T-helper 17 cell (primary cell): ENCODE data around the gene SOX6. TPM values are rescaled to one million over a fixed set of nuclear protein-coding genes. Genes with fewer than 3 reads are reported as not detected.

Experiments
- ATAC-seq: fragments of 150-1000 bp; cut with Tn5 transposase; 2 replicates; pipeline ENCODE4 v1.10.0; 2021; ENCODE audit warnings: mild to moderate bottlenecking, moderate library complexity
- DNase-seq, 3 donors: peaks; one replicate each; pipeline versions ENCODE4 v3.0.0 to v3.0.0-alpha.2; 2020 to 2021
- H3K9me3 ChIP-seq: one replicate; pipeline ENCODE4 v1.7.0; 2013; ENCODE audit warnings: low read length, mild to moderate bottlenecking; ENCODE audit not compliant: control insufficient read depth, poor library complexity, severe bottlenecking
- H3K27ac Mint-ChIP-seq: one replicate; pipeline ENCODE4 v1.8.0; 2022; ENCODE audit warnings: mild to moderate bottlenecking, moderate library complexity, mixed read lengths
- H3K27me3 Mint-ChIP-seq: one replicate; pipeline ENCODE4 v1.8.0; 2022; ENCODE audit warnings: mixed read lengths
- H3K36me3 Mint-ChIP-seq: one replicate; pipeline ENCODE4 v1.8.0; 2022; ENCODE audit warnings: low read depth, mixed read lengths
- H3K4me1 Mint-ChIP-seq: one replicate; pipeline ENCODE4 v1.8.0; 2022; ENCODE audit warnings: mild to moderate bottlenecking, mixed read lengths
- H3K4me3 Mint-ChIP-seq: one replicate; pipeline ENCODE4 v1.8.0; 2022; ENCODE audit warnings: mild to moderate bottlenecking, moderate library complexity, mixed read lengths
- total RNA-seq, 4 donors: library from RNA in 2 of 4; stranded (reverse) in 2 of 4; gene quantifications; one replicate each; pipeline ENCODE4 v1.2.3 and lab custom pipeline; 2022 to 2026

Gene SOX6
- total RNA-seq, 2 donors from 2014 or later: 0.10 TPM; not detected in 1

- no peak for ATAC-seq
- Mint-ChIP-seq H3K4me3 (no peak overlapping the region), H3K27me3 (no peaks in the 10 kb centered on the region), H3K27ac (no peak overlapping the region), H3K4me1 (no peaks in the 10 kb centered on the region), H3K36me3 (no peaks in the 10 kb centered on the region)
- no peak for DNase-seq
- H3K9me3 ChIP-seq: no peaks in the 10 kb centered on the region
Observed at GRCh38 chr11:16326679-16327297, 29.6 kb downstream of the SOX6 start.

DNA sequence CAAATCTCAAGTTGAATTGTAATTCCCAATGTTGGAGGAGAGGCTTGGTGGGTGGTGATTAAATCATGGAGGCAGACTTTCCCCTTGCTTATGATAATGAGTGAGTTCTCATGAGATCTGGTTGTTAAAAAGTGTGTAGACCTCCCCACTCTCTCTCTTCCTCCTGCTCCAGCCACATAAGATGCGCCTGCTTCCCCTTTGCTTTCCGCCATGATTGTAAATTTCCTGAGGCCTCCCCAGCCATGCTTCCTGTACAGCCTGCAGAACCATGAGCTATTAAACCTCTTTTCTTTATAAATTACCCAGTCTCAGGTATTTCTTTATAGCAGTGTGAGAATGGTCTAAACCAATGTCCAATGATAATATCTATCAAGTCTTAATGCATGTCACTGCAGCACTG, 34.2 kb downstream of the SOX6 start:
- no peak for ATAC-seq
- Mint-ChIP-seq H3K27me3 (no peaks in the 10 kb centered on the region), H3K4me1 (no peaks in the 10 kb centered on the region), H3K27ac (no peak overlapping the region), H3K4me3 (no peak overlapping the region), H3K36me3 (no peaks in the 10 kb centered on the region)
- no peak for DNase-seq
- H3K9me3 ChIP-seq: no peaks in the 10 kb centered on the region

GRCh38 chr11:16321148-16321547, 35.2 kb downstream of the SOX6 start:
- no peak overlapping the region for H3K4me3 Mint-ChIP-seq
- no peak overlapping the region for H3K27ac Mint-ChIP-seq
- no peaks in the 10 kb centered on the region for H3K27me3 Mint-ChIP-seq
- no peaks in the 10 kb centered on the region for H3K36me3 Mint-ChIP-seq
- H3K9me3 ChIP-seq: no peaks in the 10 kb centered on the region
- no peak for DNase-seq
- H3K4me1 Mint-ChIP-seq: no peaks in the 10 kb centered on the region
- ATAC-seq: no peak

DNA sequence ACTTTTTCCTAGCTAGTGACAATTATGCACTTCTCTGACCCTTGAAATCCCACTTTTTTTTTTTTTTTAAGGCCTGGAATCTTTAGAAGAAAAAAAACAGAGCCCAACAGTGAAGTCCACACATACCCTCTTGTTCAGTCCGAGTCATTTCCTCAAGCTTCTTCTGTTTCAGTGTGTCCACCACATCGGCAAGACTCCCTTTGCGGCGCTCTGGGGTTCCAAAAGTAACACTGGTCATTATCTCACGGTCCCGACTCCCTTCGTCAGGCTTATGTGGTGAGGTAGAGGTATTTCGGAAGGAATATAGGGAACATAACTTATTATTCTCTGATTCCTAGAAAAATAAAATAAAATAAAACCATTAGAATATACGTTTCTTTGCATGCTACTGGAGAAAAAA, 38.0 kb downstream of the SOX6 start:
- Mint-ChIP-seq H3K27ac (no peak overlapping the region), H3K27me3 (no peaks in the 10 kb centered on the region), H3K4me3 (no peak overlapping the region), H3K36me3 (no peaks in the 10 kb centered on the region), H3K4me1 (no peaks in the 10 kb centered on the region)
- H3K9me3 ChIP-seq: no peaks in the 10 kb centered on the region
- ATAC-seq (no peak), DNase-seq (no peak)

GRCh38 chr11:16317712-16318111, 38.6 kb downstream of the SOX6 start:
- Mint-ChIP-seq H3K4me3 (no peak overlapping the region), H3K36me3 (no peaks in the 10 kb centered on the region), H3K27ac (no peak overlapping the region), H3K27me3 (no peaks in the 10 kb centered on the region), H3K4me1 (no peaks in the 10 kb centered on the region)
- H3K9me3 ChIP-seq: no peaks in the 10 kb centered on the region
- ATAC-seq (no peak), DNase-seq (no peak)

- no peak overlapping the region for H3K4me3 Mint-ChIP-seq
Observed at GRCh38 chr11:16313846-16314245, 42.5 kb downstream of the SOX6 start.

GRCh38 chr11:16312233-16312765, 44.0 kb downstream of the SOX6 start:
- ATAC-seq (no peak), DNase-seq (no peak)
- Mint-ChIP-seq H3K27me3 (no peaks in the 10 kb centered on the region), H3K4me1 (no peaks in the 10 kb centered on the region), H3K4me3 (no peak overlapping the region), H3K27ac (no peak overlapping the region), H3K36me3 (no peaks in the 10 kb centered on the region)
- H3K9me3 ChIP-seq: no peaks in the 10 kb centered on the region

More at GRCh38 chr11:16313846-16314245, 42.5 kb downstream of the SOX6 start:
- ATAC-seq (no peak), DNase-seq (no peak)
- H3K4me1 Mint-ChIP-seq: no peaks in the 10 kb centered on the region
- H3K9me3 ChIP-seq: no peaks in the 10 kb centered on the region
- no peaks in the 10 kb centered on the region for H3K36me3 Mint-ChIP-seq
- no peak overlapping the region for H3K27ac Mint-ChIP-seq
- H3K27me3 Mint-ChIP-seq: no peaks in the 10 kb centered on the region

GRCh38 chr11:16311831-16312230, 44.5 kb downstream of the SOX6 start:
- H3K4me3 Mint-ChIP-seq: no peak overlapping the region
- DNase-seq (no peak), ATAC-seq (no peak)
- H3K4me1 Mint-ChIP-seq: no peaks in the 10 kb centered on the region
- H3K9me3 ChIP-seq: no peaks in the 10 kb centered on the region
- no peak overlapping the region for H3K27ac Mint-ChIP-seq
- H3K36me3 Mint-ChIP-seq: no peaks in the 10 kb centered on the region
- H3K27me3 Mint-ChIP-seq: no peaks in the 10 kb centered on the region

GRCh38 chr11:16310943-16311342, 45.4 kb downstream of the SOX6 start:
- Mint-ChIP-seq H3K4me1 (no peaks in the 10 kb centered on the region), H3K27me3 (no peaks in the 10 kb centered on the region), H3K36me3 (no peaks in the 10 kb centered on the region), H3K4me3 (no peak overlapping the region), H3K27ac (no peak overlapping the region)
- no peaks in the 10 kb centered on the region for H3K9me3 ChIP-seq
- DNase-seq (no peak), ATAC-seq (no peak)

GRCh38 chr11:16309226-16309625, 47.1 kb downstream of the SOX6 start:
- Mint-ChIP-seq H3K27ac (no peak overlapping the region), H3K27me3 (no peaks in the 10 kb centered on the region)
- DNase-seq: no peak

DNA sequence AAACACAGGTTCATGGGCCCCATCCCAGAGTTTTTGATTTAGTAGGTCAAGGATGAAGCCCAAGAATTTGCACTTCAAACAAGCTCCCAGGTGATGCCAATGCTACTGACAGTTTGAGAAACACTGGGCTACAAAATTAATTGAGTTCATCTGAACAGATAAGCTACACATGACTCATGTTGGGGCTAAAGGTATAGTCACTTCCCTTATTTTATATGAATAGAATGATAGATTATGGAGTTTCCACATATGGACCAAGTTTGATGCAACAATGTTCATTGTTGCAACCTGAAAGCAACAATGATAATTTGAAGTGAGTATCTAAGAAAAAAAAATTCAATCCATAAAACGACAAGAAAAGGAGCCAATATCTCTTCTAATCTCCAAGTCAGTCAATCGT, 54.9 kb downstream of the SOX6 start:
- DNase-seq (no peak), ATAC-seq (no peak)
- Mint-ChIP-seq H3K36me3 (no peaks in the 10 kb centered on the region), H3K4me1 (no peaks in the 10 kb centered on the region), H3K27ac (no peak overlapping the region), H3K4me3 (no peak overlapping the region), H3K27me3 (no peaks in the 10 kb centered on the region)
- no peaks in the 10 kb centered on the region for H3K9me3 ChIP-seq

More at GRCh38 chr11:16309226-16309625, 47.1 kb downstream of the SOX6 start:
- Mint-ChIP-seq H3K4me3 (no peak overlapping the region), H3K36me3 (no peaks in the 10 kb centered on the region), H3K4me1 (no peaks in the 10 kb centered on the region)
- ATAC-seq: no peak
- H3K9me3 ChIP-seq: no peaks in the 10 kb centered on the region

DNA sequence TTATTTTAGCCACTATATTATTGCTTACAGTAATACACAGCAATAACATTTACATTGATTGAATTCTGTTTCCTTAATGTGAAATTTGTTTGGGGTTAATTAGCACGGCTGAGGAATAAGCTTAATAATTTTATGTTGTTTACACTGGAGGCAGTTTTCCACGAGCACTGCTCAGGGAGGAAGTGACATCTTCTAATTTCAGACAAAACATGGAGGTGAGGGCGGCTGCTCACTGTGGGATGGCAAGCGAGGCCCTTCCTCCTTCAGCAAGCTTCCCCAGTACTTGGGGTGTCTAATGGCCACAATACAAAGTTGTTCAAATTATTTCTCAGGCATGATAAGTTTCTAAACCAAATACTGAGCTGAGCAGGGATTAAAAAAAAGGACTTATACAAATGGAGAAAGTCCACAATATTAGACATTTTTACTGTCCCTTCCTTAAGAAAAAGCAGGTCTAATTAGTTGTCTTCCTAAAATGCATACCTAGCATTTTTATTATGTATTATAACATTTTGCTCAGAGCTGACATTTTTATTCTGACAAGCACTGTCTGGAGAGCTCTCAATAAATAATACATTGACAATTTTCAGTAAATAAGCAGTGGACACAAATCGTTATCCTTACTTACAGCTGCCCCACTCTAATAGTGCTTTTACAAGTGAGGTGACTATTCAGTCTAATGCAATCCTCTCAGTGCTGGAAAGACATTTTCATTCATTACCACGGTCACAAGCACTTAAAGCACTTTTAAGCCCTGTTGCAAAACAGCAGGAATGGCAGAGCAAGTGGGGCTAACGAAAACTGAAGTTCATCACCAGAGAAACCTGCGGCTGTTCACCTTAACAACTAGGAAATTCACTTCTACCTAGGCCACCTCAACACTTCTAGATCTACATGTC, 56.2 kb downstream of the SOX6 start:
- Mint-ChIP-seq H3K4me3 (no peak overlapping the region), H3K27me3 (no peaks in the 10 kb centered on the region), H3K36me3 (no peaks in the 10 kb centered on the region), H3K4me1 (no peaks in the 10 kb centered on the region), H3K27ac (no peak overlapping the region)
- ATAC-seq (no peak), DNase-seq (no peak)
- no peaks in the 10 kb centered on the region for H3K9me3 ChIP-seq

DNA sequence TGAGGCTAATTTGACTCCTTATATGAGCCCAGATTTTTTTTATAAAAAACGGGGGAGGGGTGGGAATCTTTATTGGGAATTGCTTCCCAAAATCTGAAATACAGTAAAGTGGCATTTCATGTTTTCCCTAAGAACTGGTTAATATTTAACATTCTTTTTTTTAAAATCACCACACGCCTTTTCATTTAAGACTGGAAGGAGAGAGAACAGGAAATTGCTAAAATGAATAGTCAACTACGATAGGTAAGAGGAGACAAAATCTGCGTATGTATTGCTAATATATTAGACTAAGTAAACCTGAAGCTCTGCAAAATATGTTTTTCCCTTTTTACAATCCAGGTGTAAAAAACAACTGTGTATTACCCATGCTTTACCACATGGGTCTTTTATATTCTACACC, 57.0 kb downstream of the SOX6 start:
- DNase-seq: no peak
- H3K9me3 ChIP-seq: no peaks in the 10 kb centered on the region
- no peaks in the 10 kb centered on the region for H3K4me1 Mint-ChIP-seq
- no peak overlapping the region for H3K4me3 Mint-ChIP-seq
- ATAC-seq: no peak
- no peak overlapping the region for H3K27ac Mint-ChIP-seq
- no peaks in the 10 kb centered on the region for H3K27me3 Mint-ChIP-seq
- no peaks in the 10 kb centered on the region for H3K36me3 Mint-ChIP-seq
